CD4-positive, alpha-beta T cell treated with Interleukin-17A for 1 hour (primary cell): Measurements from ENCODE around the gene DRICH1.
"Not testable (repeated sequence)": the region's sequence is repeated elsewhere in the genome, so short reads cannot be mapped to it uniquely, and the experiment has no call there.

Source experiments
- DNase-seq: peaks from one replicate; pipeline ENCODE4 v3.0.0-alpha.2; 2020

The DRICH1 gene

GRCh38 chr22:23597576-23598268, 34.4 kb downstream of the DRICH1 start:
- DNase-seq = not testable (repeated sequence)

GRCh38 chr22:23595904-23596303, 36.2 kb downstream of the DRICH1 start:
- DNase-seq = not testable (repeated sequence)

GRCh38 chr22:23591846-23592245, 40.3 kb downstream of the DRICH1 start:
- DNase-seq = no peak

GRCh38 chr22:23591201-23591791, 40.8 kb downstream of the DRICH1 start:
- DNase-seq = peak; percentile 44

- no peak for DNase-seq
Observed at GRCh38 chr22:23583836-23584235, 48.3 kb downstream of the DRICH1 start.

GRCh38 chr22:23583153-23583552, 49.0 kb downstream of the DRICH1 start:
- no peak for DNase-seq

GRCh38 chr22:23581260-23581650, 50.9 kb downstream of the DRICH1 start:
- DNase-seq = no peak

- DNase-seq = no peak
Observed at GRCh38 chr22:23580576-23581259, 51.4 kb downstream of the DRICH1 start.

GRCh38 chr22:23579870-23580575, 52.1 kb downstream of the DRICH1 start, which contains the start of gene IGLL1:
IGLL1 (minus strand) TSS chr22:23580290; CDS start chr22:23580190, 100 bp downstream.
- DNase-seq = no peak

GRCh38 chr22:23579280-23579679, 52.8 kb downstream of the DRICH1 start:
- no peak for DNase-seq

- DNase-seq = no peak
Observed at GRCh38 chr22:23578306-23578705, 53.8 kb downstream of the DRICH1 start.

GRCh38 chr22:23576681-23577080, 55.4 kb downstream of the DRICH1 start:
- no peak for DNase-seq

- no peak for DNase-seq
Observed at GRCh38 chr22:23575601-23576000, 56.5 kb downstream of the DRICH1 start.

GRCh38 chr22:23574877-23575276, 57.2 kb downstream of the DRICH1 start:
- DNase-seq = no peak

- no peak for DNase-seq
Observed at GRCh38 chr22:23574371-23574811, 57.7 kb downstream of the DRICH1 start.

- not testable (repeated sequence) for DNase-seq
Observed at GRCh38 chr22:23573701-23574235, 58.4 kb downstream of the DRICH1 start.

- not testable (repeated sequence) for DNase-seq
Observed at GRCh38 chr22:23573106-23573505, 59.0 kb downstream of the DRICH1 start.

- no peak for DNase-seq
Observed at GRCh38 chr22:23571486-23571885, 60.6 kb downstream of the DRICH1 start.

GRCh38 chr22:23570681-23571080, 61.4 kb downstream of the DRICH1 start:
- no peak for DNase-seq

- no peak for DNase-seq
Observed at GRCh38 chr22:23569716-23570115, 62.4 kb downstream of the DRICH1 start.

- no peak for DNase-seq
Observed at GRCh38 chr22:23569291-23569690, 62.8 kb downstream of the DRICH1 start.

GRCh38 chr22:23566705-23567475, 65.2 kb downstream of the DRICH1 start:
- DNase-seq = no peak
